Adrenal gland (tissue), 19 donors: Measurements from ENCODE around the gene C1QTNF2. TPM values are rescaled to one million over a fixed set of nuclear protein-coding genes. Genes with fewer than 3 reads are reported as not detected.

ENCODE experiments used
- DNase-seq, 7 donors: peaks; one replicate each; pipeline ENCODE4 v3.0.0-alpha.2; 2019 to 2020
- H3K27ac ChIP-seq, 5 donors: fragments of 200-600 bp; sonication (generic) in 4 of 5; 1 replicate in 3 of 5; 2 replicates in 2 of 5; pipeline versions ENCODE4 v1.5.1 to v1.8.0; 2016 to 2020; ENCODE audit warnings: mild to moderate bottlenecking in 1 of 5
- H3K27me3 ChIP-seq: fragments of 200-600 bp; 2 replicates; pipeline ENCODE4 v1.8.0; 2021
- H3K36me3 ChIP-seq, 2 donors: fragments of 200-600 bp; replicated peaks in 1 of 2; 1 replicate in 1 of 2; 2 replicates in 1 of 2; pipeline versions ENCODE4 v1.5.1 to v1.8.0; 2018 to 2022
- H3K4me1 ChIP-seq, 2 donors: fragments of 200-600 bp; replicated peaks in 1 of 2; 1 replicate in 1 of 2; 2 replicates in 1 of 2; pipeline versions ENCODE4 v1.5.1 to v1.8.0; 2018 to 2021
- H3K4me3 ChIP-seq, 4 donors: fragments of 200-600 bp; sonication (generic) in 3 of 4; one replicate each; pipeline ENCODE4 v1.5.1; 2016 to 2018
- H3K9me3 ChIP-seq, 3 donors: fragments of 200-600 bp; sonication (generic) in 1 of 3; replicated peaks in 1 of 3; 1 replicate in 2 of 3; 2 replicates in 1 of 3; pipeline versions ENCODE4 v1.5.1 to v1.8.0; 2016 to 2021
- POLR2A ChIP-seq, 2 donors: fragments of 450-650 bp; IDR thresholded peaks; one replicate each; pipeline ENCODE4 v1.6.1; 2017; ENCODE audit warnings: antibody characterized with exemption in 2 of 2, mild to moderate bottlenecking in 2 of 2, moderate library complexity in 1 of 2
- WGBS, 4 donors: extraction: QIAGEN DNeasy Blood & Tissue Kit in 2 of 4; methylation state at CpG; one replicate each; pipeline versions ENCODE4 v1.1.5 to v1.1.7; 2013 to 2017; 5-methylcytosine and 5-hydroxymethylcytosine counted together
- intact Hi-C, 2 donors: fragments of 100-400 bp; cut with DNase I; formaldehyde crosslinking; loops; one replicate each; pipeline versions ENCODE4 v1.14.1 to v1.15.0; 2022 to 2023
- long read RNA-seq, 10 donors: library from polyadenylated mRNA in 3 of 10; unstranded in 2 of 10; stranded (forward) in 1 of 10; transcript quantifications; one replicate each; pipeline ENCODE4 v2.0.0 and lab custom pipeline, GENCODE V29; 2021 to 2026
- polyA plus RNA-seq, 3 donors: library from polyadenylated mRNA; stranded (reverse); fragments of 200-250 nt in 2 of 3; fragments of 350-450 nt in 1 of 3; fragmentation: Illumina TruSeq in 1 of 3; extraction: RNeasy Lipid Tissue Mini Kit (QIAGEN cat#74804) in 1 of 3; gene quantifications; one replicate each; pipeline ENCODE4 v1.2.3, GENCODE V29; 2013 to 2014
- total RNA-seq, 9 donors: library from RNA; depleted of rRNA in 4 of 9; stranded (reverse); fragments of >200 nt in 4 of 9; fragments of 120-200 nt in 1 of 9; fragmentation: NEBNext Ultra II Directional in 1 of 9; extraction: Animal tissue kit (Norgen Biotek cat#: 25700) in 1 of 9; gene quantifications; one replicate each; pipeline versions ENCODE4 v1.1.0 to v1.2.4, GENCODE V29; 2013 to 2023
- TF ChIP-seq, protein P1 (sequence below), 6 experiments: fragments of 450-650 bp in 4 of 6; fragments of 200-600 bp in 2 of 6; sonication (generic) in 1 of 6; IDR thresholded peaks; 1 replicate in 5 of 6; 2 replicates in 1 of 6; pipeline versions ENCODE4 v1.5.1 to v1.8.0; 2016 to 2021; ENCODE audit warnings: antibody characterized with exemption in 6 of 6, mild to moderate bottlenecking in 2 of 6, moderate library complexity in 1 of 6
- donor health status: healthy with polysubstance abuse.
- donor health status: Bipolar disorder and iron deficiency.
- donor health status: DM: yes; HTN: yes; CAD: no.
- donor health status: DM: no; HTN: no; CAD: no.
- donor health status: DM: no; HTN: no; CAD: no.
- donor health status: DM: yes; HTN: yes; CAD: no.

Gene C1QTNF2, protein sequence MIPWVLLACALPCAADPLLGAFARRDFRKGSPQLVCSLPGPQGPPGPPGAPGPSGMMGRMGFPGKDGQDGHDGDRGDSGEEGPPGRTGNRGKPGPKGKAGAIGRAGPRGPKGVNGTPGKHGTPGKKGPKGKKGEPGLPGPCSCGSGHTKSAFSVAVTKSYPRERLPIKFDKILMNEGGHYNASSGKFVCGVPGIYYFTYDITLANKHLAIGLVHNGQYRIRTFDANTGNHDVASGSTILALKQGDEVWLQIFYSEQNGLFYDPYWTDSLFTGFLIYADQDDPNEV
- total RNA-seq (1 to 10 TPM in 2 of 9 donors, under 1 TPM in 6, not detected in 1; 0.11 to 2.1 (median 0.53) TPM), polyA plus RNA-seq (1 to 10 TPM in 2 of 3 donors, under 1 TPM in 1; 0.24 to 1.2 (median 1.0) TPM)
- long read RNA-seq, donor 1, result 0 reads
- long read RNA-seq, donor 2, result 0 reads
- long read RNA-seq, donor 3, result 0 reads
- long read RNA-seq, donor 4, result 0 reads
- long read RNA-seq, donor 5, result 0 reads
- long read RNA-seq, donor 6, partial matches to known transcripts, result 0 of 2 reads
- long read RNA-seq, donor 6, other reads (novel, unspliced or antisense), result 0 of 2 reads
- long read RNA-seq, donor 7, result 0 reads
- long read RNA-seq, donor 8, partial matches to known transcripts, result 0 of 1 reads
- long read RNA-seq, donor 8, other reads (novel, unspliced or antisense), result 0 of 1 reads
- long read RNA-seq, donor 9, partial matches to known transcripts, result 0 of 4 reads
- long read RNA-seq, donor 9, other reads (novel, unspliced or antisense), result 0 of 4 reads
- long read RNA-seq, donor 10, result 0 reads

DNA sequence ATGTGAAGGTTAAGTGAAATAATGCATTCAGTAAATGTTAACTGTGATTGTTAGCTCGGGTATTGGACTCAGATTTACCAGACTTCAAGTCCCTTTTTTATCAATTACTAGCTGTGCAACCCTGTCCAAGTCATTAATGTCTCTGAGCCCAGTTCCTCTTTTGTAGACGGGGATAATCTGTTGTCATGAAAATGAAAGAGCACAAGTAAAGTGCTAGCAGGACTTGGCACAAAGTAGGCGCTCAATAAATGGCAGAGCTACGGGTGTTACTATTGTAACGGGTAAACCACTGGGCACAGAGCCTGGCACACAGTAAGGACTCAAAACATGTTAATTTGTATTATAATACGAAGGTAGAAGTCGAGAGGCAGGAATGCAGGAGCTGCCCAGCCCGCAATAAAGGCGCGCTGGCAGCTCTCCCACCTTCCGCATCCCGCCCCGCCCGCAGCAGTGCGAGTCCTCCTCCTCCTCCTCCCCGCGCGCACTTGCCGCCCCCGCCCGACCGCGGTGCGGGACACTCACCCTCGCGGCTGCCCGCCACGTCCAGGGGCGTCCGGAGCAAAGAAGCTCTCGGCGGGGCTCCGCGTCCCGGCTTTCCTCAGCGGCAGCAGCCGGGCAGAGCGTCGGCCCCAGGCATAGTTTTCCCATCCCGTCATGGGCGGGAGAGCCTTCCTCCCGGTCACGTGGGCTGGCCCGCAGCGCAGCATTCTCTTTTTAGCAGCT is at the start of gene C1QTNF2:
TSS of gene C1QTNF2 (minus strand) at position 637 of the 723 bp plus-strand sequence. CDS start 15,615 bp downstream, outside the sequence.
- Histone ChIP-seq H3K36me3 (no peaks in the 10 kb centered on the region), H3K4me3 (peak within 1 kb of the TSS in 2 of 4 donors; percentile 42 to 59), H3K9me3 (no peaks in the 10 kb centered on the region), H3K27me3 (no peaks in the 10 kb centered on the region), H3K27ac (no peak within 1 kb of the TSS), H3K4me1 (no peaks in the 10 kb centered on the region)
- no peak for TF ChIP-seq POLR2A (IDR thresholded peaks at IDR 0.05)
- TF ChIP-seq, protein P1, sequence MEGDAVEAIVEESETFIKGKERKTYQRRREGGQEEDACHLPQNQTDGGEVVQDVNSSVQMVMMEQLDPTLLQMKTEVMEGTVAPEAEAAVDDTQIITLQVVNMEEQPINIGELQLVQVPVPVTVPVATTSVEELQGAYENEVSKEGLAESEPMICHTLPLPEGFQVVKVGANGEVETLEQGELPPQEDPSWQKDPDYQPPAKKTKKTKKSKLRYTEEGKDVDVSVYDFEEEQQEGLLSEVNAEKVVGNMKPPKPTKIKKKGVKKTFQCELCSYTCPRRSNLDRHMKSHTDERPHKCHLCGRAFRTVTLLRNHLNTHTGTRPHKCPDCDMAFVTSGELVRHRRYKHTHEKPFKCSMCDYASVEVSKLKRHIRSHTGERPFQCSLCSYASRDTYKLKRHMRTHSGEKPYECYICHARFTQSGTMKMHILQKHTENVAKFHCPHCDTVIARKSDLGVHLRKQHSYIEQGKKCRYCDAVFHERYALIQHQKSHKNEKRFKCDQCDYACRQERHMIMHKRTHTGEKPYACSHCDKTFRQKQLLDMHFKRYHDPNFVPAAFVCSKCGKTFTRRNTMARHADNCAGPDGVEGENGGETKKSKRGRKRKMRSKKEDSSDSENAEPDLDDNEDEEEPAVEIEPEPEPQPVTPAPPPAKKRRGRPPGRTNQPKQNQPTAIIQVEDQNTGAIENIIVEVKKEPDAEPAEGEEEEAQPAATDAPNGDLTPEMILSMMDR (IDR thresholded peaks at IDR 0.05), result no peak
- intact Hi-C loops, result no loop called here
- 2 to 9% (median 3%) methylated on average over 11 to 45 of the region's 45 CpGs for WGBS, 4 donors
- peak in 6 of 7 donors; percentile 45 to 65 (median 58) for DNase-seq

DNA sequence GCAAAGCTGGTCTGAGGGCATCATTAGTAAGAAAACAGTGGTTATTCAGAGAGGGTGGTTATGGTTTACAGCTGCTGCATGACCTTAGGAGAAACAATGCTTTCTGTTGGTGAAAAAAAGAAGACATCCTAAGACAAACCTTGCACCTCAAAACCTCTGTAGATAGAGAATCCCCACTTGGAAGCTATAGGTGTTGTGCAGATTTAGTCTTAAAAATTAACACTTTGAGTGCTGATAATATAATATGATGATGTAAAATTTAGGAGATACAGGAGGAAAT is 49.8 kb upstream of the C1QTNF2 start:
- Histone ChIP-seq H3K4me1 (peaks cover 12 to 33% of the 10 kb centered on the region in 2 donors), H3K27me3 (no peaks in the 10 kb centered on the region), H3K9me3 (no peaks in the 10 kb centered on the region), H3K36me3 (no peaks in the 10 kb centered on the region), H3K4me3 (no peak overlapping the region), H3K27ac (peak overlapping the region in 2 of 5 donors; percentile 85 to 90)
- DNase-seq, result no peak
- intact Hi-C loops, result no loop called here
- TF ChIP-seq, protein P1 (IDR thresholded peaks at IDR 0.05), result no peak
- no peak for TF ChIP-seq POLR2A (IDR thresholded peaks at IDR 0.05)

DNA sequence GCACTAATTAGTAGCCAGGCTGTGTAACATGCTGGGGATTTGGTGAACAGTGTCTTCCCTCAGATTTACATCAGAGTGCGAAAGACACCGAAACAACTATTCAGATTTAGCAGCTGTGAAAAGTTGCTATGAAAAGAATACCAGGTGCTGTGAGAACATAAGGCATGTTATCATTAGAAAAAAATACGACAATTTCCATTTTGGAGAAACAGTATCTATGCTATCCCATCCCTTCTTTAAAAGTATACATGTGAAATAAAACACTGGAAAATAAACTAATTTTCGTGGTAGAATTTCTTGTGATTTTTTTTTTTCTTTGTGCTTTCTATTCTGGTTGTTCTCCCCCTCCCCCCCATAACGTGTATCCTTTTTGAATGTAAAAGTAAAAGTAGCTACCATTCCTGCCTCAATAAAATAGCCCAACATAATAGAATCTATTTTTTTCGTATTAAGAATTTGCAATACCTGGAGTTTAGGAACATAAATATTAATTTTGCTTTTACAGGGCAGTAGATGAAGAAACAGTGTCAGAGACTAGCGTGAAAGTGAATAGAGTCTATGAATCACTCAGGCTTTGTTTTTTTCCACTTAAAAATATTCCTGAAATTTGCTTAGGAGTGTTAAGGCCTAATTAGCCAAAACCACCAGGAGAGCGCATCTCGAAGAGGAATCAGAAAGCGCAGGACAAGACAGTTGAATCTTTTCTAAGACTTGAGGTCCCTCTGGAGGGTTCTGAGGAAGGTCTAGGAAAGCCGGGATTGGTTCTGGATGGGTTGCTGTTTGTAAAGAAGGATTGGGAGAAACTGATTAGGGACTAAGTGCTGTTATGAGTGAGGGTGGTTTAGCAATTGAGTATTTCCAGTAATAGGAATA is 49.3 kb upstream of the C1QTNF2 start:
- Histone ChIP-seq H3K4me1 (peaks cover 12 to 33% of the 10 kb centered on the region in 2 donors), H3K27ac (peak overlapping the region; percentile 75 to 90 (median 85)), H3K27me3 (no peaks in the 10 kb centered on the region), H3K36me3 (peaks cover 0 to 3% of the 10 kb centered on the region in 2 donors), H3K9me3 (no peaks in the 10 kb centered on the region), H3K4me3 (peak overlapping the region in 2 of 4 donors; percentile 59 to 71)
- TF ChIP-seq, protein P1 (IDR thresholded peaks at IDR 0.05), result no peak
- no peak for TF ChIP-seq POLR2A (IDR thresholded peaks at IDR 0.05)
- intact Hi-C loops, result no loop called here
- DNase-seq, result no peak
- WGBS, 4 donors, result 32 to 41% (median 34%) methylated on average over 11 of the region's 11 CpGs
